WTC11 (cell line): ENCODE measurements around the gene MRNIP. TPM values are rescaled to one million over a fixed set of nuclear protein-coding genes. Genes with fewer than 3 reads are reported as not detected.

ENCODE experiments used
- CBFB ChIP-seq: sonication (generic); formaldehyde crosslinking; IDR thresholded peaks from 2 replicates; pipeline ENCODE4 v1.8.1; 2022; ENCODE audit warnings: mild to moderate bottlenecking, low read depth, missing genetic modification reagents
- ESRRA ChIP-seq: sonication (generic); formaldehyde crosslinking; IDR thresholded peaks from 2 replicates; pipeline ENCODE4 v1.8.1; 2022; ENCODE audit warnings: mild to moderate bottlenecking, missing genetic modification reagents, borderline replicate concordance
- FOXK1 ChIP-seq: sonication (generic); formaldehyde crosslinking; IDR thresholded peaks from 2 replicates; pipeline ENCODE4 v1.8.0; 2022; ENCODE audit warnings: mild to moderate bottlenecking, moderate library complexity, missing genetic modification reagents
- GABPB1 ChIP-seq: sonication (generic); formaldehyde crosslinking; IDR thresholded peaks from 2 replicates; pipeline ENCODE4 v1.8.1; 2023; ENCODE audit warnings: mild to moderate bottlenecking, missing genetic modification reagents
- GTF2I ChIP-seq: fragments of 250-450 bp; sonication (Bioruptor Pico); conservative IDR thresholded peaks from 2 replicates; pipeline ENCODE4 v1.4.0; 2021; ENCODE audit warnings: mild to moderate bottlenecking
- KAT7 ChIP-seq: sonication (generic); formaldehyde crosslinking; IDR thresholded peaks from 2 replicates; pipeline ENCODE4 v1.8.1; 2023; ENCODE audit warnings: missing genetic modification reagents, mild to moderate bottlenecking, borderline replicate concordance
- NR3C1 ChIP-seq: sonication (generic); formaldehyde crosslinking; conservative IDR thresholded peaks from 2 replicates; pipeline ENCODE4 v1.8.1; 2023; ENCODE audit warnings: low read depth, mild to moderate bottlenecking, missing genetic modification reagents
- PRRX2 ChIP-seq: fragments of 250-450 bp; sonication (Bioruptor Pico); IDR thresholded peaks from 2 replicates; pipeline ENCODE4 v1.8.0; 2021; ENCODE audit warnings: mild to moderate bottlenecking
- SP1 ChIP-seq: sonication (generic); formaldehyde crosslinking; conservative IDR thresholded peaks from 2 replicates; pipeline ENCODE4 v1.8.1; 2022; ENCODE audit warnings: missing genetic modification reagents
- TP53 ChIP-seq: sonication (generic); formaldehyde crosslinking; IDR thresholded peaks from 2 replicates; pipeline ENCODE4 v1.8.1; 2023; ENCODE audit warnings: mild to moderate bottlenecking, missing genetic modification reagents
- ZNF138 ChIP-seq: sonication (generic); formaldehyde crosslinking; conservative IDR thresholded peaks from 2 replicates; pipeline ENCODE4 v1.8.1; 2022; ENCODE audit warnings: mild to moderate bottlenecking, moderate library complexity, missing genetic modification reagents
- ZNF423 ChIP-seq: fragments of 250-450 bp; sonication (Bioruptor Pico); IDR thresholded peaks from 2 replicates; pipeline ENCODE4 v2.1.2; 2022; ENCODE audit warnings: mild to moderate bottlenecking, moderate library complexity
- ZNF671 ChIP-seq: fragments of 250-450 bp; sonication (Bioruptor Pico); IDR thresholded peaks from 2 replicates; pipeline ENCODE4 v1.8.0; 2021; ENCODE audit warnings: mild to moderate bottlenecking
- total RNA-seq: library from RNA; stranded (reverse); gene quantifications from 3 replicates; pipeline ENCODE4 v1.2.3, GENCODE V29; 2021
- TF ChIP-seq, protein P1 (sequence below): sonication (generic); formaldehyde crosslinking; IDR thresholded peaks from 2 replicates; pipeline ENCODE4 v1.8.1; 2022; ENCODE audit warnings: mild to moderate bottlenecking, missing genetic modification reagents, moderate library complexity, borderline replicate concordance
- TF ChIP-seq, protein P2 (sequence below): sonication (generic); formaldehyde crosslinking; IDR thresholded peaks from 2 replicates; pipeline ENCODE4 v1.8.0; 2023; ENCODE audit warnings: missing genetic modification reagents, mild to moderate bottlenecking, borderline replicate concordance
- TF ChIP-seq, protein P3 (sequence below): fragments of 250-450 bp; sonication (Bioruptor Pico); IDR thresholded peaks from 2 replicates; pipeline ENCODE4 v1.9.0; 2021; ENCODE audit warnings: mild to moderate bottlenecking
- TF ChIP-seq, protein P4 (sequence below): sonication (generic); formaldehyde crosslinking; IDR thresholded peaks from 2 replicates; pipeline ENCODE4 v1.8.0; 2023; ENCODE audit warnings: mild to moderate bottlenecking, missing genetic modification reagents
- TF ChIP-seq, protein P5 (sequence below): sonication (generic); formaldehyde crosslinking; IDR thresholded peaks from 2 replicates; pipeline ENCODE4 v1.8.1; 2022; ENCODE audit warnings: mild to moderate bottlenecking, moderate library complexity, missing genetic modification reagents
- TF ChIP-seq, protein P6 (sequence below): sonication (generic); formaldehyde crosslinking; IDR thresholded peaks from 2 replicates; pipeline ENCODE4 v1.8.0; 2022; ENCODE audit warnings: mild to moderate bottlenecking, missing genetic modification reagents

MRNIP gene
- total RNA-seq, 1 experiment from 2014 or later, result 42.0 TPM

DNA sequence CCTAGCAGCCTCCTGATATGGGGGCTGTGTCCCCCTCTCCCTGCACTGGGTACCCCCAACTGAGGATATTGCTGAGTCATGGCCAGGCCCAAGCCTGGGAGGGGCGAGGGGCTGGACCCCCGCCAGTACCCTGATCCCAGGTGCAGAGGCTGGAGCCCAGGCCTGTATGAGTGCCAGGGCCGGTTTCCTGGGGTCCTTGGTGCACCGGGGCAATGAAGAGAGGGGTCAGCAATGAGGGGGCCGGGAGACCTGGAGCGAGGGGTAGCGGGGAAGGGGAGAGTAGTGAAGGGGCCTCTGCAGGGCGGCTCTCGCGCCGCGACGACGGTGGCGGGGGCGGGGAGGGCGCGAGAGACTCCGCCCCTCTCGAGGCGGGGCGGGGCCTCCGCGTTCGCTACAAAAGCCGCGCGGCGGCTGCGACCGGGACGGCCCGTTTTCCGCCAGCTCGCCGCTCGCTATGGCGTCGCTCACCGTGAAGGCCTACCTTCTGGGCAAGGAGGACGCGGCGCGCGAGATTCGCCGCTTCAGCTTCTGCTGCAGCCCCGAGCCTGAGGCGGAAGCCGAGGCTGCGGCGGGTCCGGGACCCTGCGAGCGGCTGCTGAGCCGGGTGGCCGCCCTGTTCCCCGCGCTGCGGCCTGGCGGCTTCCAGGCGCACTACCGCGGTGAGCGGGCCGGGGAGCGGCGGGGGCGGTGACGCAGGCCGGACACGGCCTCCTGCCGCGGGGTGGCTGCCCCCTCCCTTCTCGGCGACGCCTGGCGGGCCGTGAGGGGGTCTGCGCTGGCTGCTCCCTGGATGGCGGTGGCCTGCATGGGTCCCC is 37.9 kb downstream of the MRNIP start, which contains the start of gene SQSTM1 (continued):
- TF ChIP-seq, protein P1, sequence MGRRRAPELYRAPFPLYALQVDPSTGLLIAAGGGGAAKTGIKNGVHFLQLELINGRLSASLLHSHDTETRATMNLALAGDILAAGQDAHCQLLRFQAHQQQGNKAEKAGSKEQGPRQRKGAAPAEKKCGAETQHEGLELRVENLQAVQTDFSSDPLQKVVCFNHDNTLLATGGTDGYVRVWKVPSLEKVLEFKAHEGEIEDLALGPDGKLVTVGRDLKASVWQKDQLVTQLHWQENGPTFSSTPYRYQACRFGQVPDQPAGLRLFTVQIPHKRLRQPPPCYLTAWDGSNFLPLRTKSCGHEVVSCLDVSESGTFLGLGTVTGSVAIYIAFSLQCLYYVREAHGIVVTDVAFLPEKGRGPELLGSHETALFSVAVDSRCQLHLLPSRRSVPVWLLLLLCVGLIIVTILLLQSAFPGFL (CRISPR knock-in tag), result 0 out of 2 replicates have a peak, but pooled peaks have one; percentile 59
- TF ChIP-seq KAT7 (CRISPR knock-in tag), result peak; percentile 94; the same call in 1 of the 2 replicates
- no peak; the same call in 1 of the 2 replicates for TF ChIP-seq PRRX2 (CRISPR knock-in tag)
- peak; percentile 76; the same call in 1 of the 2 replicates for TF ChIP-seq TP53
- TF ChIP-seq, protein P2, sequence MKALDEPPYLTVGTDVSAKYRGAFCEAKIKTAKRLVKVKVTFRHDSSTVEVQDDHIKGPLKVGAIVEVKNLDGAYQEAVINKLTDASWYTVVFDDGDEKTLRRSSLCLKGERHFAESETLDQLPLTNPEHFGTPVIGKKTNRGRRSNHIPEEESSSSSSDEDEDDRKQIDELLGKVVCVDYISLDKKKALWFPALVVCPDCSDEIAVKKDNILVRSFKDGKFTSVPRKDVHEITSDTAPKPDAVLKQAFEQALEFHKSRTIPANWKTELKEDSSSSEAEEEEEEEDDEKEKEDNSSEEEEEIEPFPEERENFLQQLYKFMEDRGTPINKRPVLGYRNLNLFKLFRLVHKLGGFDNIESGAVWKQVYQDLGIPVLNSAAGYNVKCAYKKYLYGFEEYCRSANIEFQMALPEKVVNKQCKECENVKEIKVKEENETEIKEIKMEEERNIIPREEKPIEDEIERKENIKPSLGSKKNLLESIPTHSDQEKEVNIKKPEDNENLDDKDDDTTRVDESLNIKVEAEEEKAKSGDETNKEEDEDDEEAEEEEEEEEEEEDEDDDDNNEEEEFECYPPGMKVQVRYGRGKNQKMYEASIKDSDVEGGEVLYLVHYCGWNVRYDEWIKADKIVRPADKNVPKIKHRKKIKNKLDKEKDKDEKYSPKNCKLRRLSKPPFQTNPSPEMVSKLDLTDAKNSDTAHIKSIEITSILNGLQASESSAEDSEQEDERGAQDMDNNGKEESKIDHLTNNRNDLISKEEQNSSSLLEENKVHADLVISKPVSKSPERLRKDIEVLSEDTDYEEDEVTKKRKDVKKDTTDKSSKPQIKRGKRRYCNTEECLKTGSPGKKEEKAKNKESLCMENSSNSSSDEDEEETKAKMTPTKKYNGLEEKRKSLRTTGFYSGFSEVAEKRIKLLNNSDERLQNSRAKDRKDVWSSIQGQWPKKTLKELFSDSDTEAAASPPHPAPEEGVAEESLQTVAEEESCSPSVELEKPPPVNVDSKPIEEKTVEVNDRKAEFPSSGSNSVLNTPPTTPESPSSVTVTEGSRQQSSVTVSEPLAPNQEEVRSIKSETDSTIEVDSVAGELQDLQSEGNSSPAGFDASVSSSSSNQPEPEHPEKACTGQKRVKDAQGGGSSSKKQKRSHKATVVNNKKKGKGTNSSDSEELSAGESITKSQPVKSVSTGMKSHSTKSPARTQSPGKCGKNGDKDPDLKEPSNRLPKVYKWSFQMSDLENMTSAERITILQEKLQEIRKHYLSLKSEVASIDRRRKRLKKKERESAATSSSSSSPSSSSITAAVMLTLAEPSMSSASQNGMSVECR (CRISPR knock-in tag), result peak; percentile 90; the same call in 1 of the 2 replicates
- TF ChIP-seq ESRRA, result 0 out of 2 replicates have a peak, but pooled peaks have one; percentile 58
- TF ChIP-seq, protein P3, sequence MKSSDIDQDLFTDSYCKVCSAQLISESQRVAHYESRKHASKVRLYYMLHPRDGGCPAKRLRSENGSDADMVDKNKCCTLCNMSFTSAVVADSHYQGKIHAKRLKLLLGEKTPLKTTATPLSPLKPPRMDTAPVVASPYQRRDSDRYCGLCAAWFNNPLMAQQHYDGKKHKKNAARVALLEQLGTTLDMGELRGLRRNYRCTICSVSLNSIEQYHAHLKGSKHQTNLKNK (CRISPR knock-in tag), result 0 out of 2 replicates have a peak, but pooled peaks have one; percentile 32
- no peak for TF ChIP-seq ZNF671
- peak; percentile 71 for TF ChIP-seq GABPB1
- peak; percentile 55; the same call in 1 of the 2 replicates for TF ChIP-seq FOXK1 (CRISPR knock-in tag)
- TF ChIP-seq SP1 (CRISPR knock-in tag), result peak; percentile 77
- TF ChIP-seq CBFB (CRISPR knock-in tag), result 0 out of 2 replicates have a peak, but pooled peaks have one; percentile 67
- peak; percentile 69; the same call in 1 of the 2 replicates for TF ChIP-seq ZNF138 (CRISPR knock-in tag)
- TF ChIP-seq, protein P4, sequence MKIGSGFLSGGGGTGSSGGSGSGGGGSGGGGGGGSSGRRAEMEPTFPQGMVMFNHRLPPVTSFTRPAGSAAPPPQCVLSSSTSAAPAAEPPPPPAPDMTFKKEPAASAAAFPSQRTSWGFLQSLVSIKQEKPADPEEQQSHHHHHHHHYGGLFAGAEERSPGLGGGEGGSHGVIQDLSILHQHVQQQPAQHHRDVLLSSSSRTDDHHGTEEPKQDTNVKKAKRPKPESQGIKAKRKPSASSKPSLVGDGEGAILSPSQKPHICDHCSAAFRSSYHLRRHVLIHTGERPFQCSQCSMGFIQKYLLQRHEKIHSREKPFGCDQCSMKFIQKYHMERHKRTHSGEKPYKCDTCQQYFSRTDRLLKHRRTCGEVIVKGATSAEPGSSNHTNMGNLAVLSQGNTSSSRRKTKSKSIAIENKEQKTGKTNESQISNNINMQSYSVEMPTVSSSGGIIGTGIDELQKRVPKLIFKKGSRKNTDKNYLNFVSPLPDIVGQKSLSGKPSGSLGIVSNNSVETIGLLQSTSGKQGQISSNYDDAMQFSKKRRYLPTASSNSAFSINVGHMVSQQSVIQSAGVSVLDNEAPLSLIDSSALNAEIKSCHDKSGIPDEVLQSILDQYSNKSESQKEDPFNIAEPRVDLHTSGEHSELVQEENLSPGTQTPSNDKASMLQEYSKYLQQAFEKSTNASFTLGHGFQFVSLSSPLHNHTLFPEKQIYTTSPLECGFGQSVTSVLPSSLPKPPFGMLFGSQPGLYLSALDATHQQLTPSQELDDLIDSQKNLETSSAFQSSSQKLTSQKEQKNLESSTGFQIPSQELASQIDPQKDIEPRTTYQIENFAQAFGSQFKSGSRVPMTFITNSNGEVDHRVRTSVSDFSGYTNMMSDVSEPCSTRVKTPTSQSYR (CRISPR knock-in tag), result no peak
- TF ChIP-seq NR3C1 (CRISPR knock-in tag), result peak; percentile 82; the same call in 1 of the 2 replicates
- TF ChIP-seq, protein P5, sequence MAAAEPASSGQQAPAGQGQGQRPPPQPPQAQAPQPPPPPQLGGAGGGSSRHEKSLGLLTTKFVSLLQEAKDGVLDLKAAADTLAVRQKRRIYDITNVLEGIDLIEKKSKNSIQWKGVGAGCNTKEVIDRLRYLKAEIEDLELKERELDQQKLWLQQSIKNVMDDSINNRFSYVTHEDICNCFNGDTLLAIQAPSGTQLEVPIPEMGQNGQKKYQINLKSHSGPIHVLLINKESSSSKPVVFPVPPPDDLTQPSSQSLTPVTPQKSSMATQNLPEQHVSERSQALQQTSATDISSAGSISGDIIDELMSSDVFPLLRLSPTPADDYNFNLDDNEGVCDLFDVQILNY (CRISPR knock-in tag), result peak; percentile 77
- 0 out of 2 replicates have a peak, but pooled peaks have one; percentile 18 for TF ChIP-seq ZNF423 (CRISPR knock-in tag)
- TF ChIP-seq, protein P6, sequence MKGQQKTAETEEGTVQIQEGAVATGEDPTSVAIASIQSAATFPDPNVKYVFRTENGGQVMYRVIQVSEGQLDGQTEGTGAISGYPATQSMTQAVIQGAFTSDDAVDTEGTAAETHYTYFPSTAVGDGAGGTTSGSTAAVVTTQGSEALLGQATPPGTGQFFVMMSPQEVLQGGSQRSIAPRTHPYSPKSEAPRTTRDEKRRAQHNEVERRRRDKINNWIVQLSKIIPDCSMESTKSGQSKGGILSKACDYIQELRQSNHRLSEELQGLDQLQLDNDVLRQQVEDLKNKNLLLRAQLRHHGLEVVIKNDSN (CRISPR knock-in tag), result peak; percentile 51; the same call in 1 of the 2 replicates
- TF ChIP-seq GTF2I (CRISPR knock-in tag), result no peak
